ENCODE measurements around the gene SMC4. TPM values are rescaled to one million over a fixed set of nuclear protein-coding genes. Genes with fewer than 3 reads are reported as not detected.

The SMC4 gene
- total and polyA plus RNA-seq, 2 of the 13 experiments (the other 11 are each of a cell fraction or from before 2014, with no cell fraction given), result 19.2 to 74.3 TPM

- FAIRE-seq (no peak), DNase-seq (ENCODE audit: low spot score) (no peak), ATAC-seq (no peak)
- H4K20me1 ChIP-seq (ENCODE audit: insufficient read depth, low read length), result no peaks in the 10 kb centered on the region
- H3K79me2 ChIP-seq (ENCODE audit: insufficient read depth, low read length), result no peaks in the 10 kb centered on the region
- H3K27me3 ChIP-seq (ENCODE audit: control insufficient read depth in 1 of 2, insufficient read depth in 2 of 2, low read length in 2 of 2), result no peaks in the 10 kb centered on the region
- intact Hi-C loops (cut with micrococcal nuclease; ENCODE audit: unreplicated experiment) (no loop called here), in situ Hi-C loops (cut with HindIII; ENCODE audit: extremely low pct_ligation_motif_present, low pct_unique_long_range_greater_than_20kb) (no loop called here)
- no peak overlapping the region for H3K27ac ChIP-seq (ENCODE audit: extremely low read length, insufficient read depth, low read length)
- no peak overlapping the region for H2AFZ ChIP-seq (ENCODE audit: low read length)
- ChIA-PET POLR2A (no interaction called here), CTCF (ENCODE audit: low intra/inter-chr PET ratio, low total read pairs) (no interaction called here)
- no TSS peak for BruUV-seq (replicated peaks)
- 2% methylated on average over 2 of the region's 2 CpGs for WGBS (ENCODE audit: low lambda C conversion rate)
- H3K36me3 ChIP-seq (replicated peaks in 1 of 2; ENCODE audit: control insufficient read depth in 1 of 2, insufficient read depth in 2 of 2, low read length in 2 of 2), result no peaks in the 10 kb centered on the region
- no peak overlapping the region for H3K4me2 ChIP-seq (ENCODE audit: low read depth, low read length)
- TF ChIP-seq GZF1 (CRISPR knock-in tag; IDR thresholded peaks at IDR 0.05), result no peak
- no peak for TF ChIP-seq ZNF556 (CRISPR knock-in tag; IDR thresholded peaks at IDR 0.05; ENCODE audit: borderline replicate concordance)
- no peak for TF ChIP-seq NCOR1 (IDR thresholded peaks at IDR 0.05; ENCODE audit: borderline replicate concordance, low read length)
- TF ChIP-seq ZNF260 (CRISPR knock-in tag; IDR thresholded peaks at IDR 0.05; ENCODE audit: borderline replicate concordance, low read depth), result no peak
- TF ChIP-seq STAG1 (CRISPR knock-in tag; IDR thresholded peaks at IDR 0.05), result no peak
- no peak for TF ChIP-seq YEATS2 (CRISPR knock-in tag; IDR thresholded peaks at IDR 0.05; ENCODE audit: borderline replicate concordance)
- no peak for TF ChIP-seq HIC2 (CRISPR knock-in tag; IDR thresholded peaks at IDR 0.05; ENCODE audit: low read depth)
- no peak for TF ChIP-seq ZNF280D (CRISPR knock-in tag; IDR thresholded peaks at IDR 0.05)
- TF ChIP-seq ZKSCAN5 (CRISPR knock-in tag; IDR thresholded peaks at IDR 0.05), result no peak
- TF ChIP-seq HNF1A (IDR thresholded peaks at IDR 0.05; ENCODE audit: low read depth), result no peak
- no peak for TF ChIP-seq HNF1A (CRISPR knock-in tag; IDR thresholded peaks at IDR 0.05; ENCODE audit: borderline replicate concordance)
- no peak for TF ChIP-seq BCL3 (CRISPR knock-in tag; IDR thresholded peaks at IDR 0.05)
- no peak for TF ChIP-seq ZNF44 (CRISPR knock-in tag; IDR thresholded peaks at IDR 0.05)
- TF ChIP-seq ZNF446 (CRISPR knock-in tag; IDR thresholded peaks at IDR 0.05), result no peak
- TF ChIP-seq ZNF34 (CRISPR knock-in tag; IDR thresholded peaks at IDR 0.05; ENCODE audit: borderline replicate concordance), result no peak
- H3K4me3 ChIP-seq (replicated peaks in 1 of 3; ENCODE audit: insufficient read depth in 1 of 3, low read depth in 2 of 3, low read length in 3 of 3), result no peak overlapping the region
- H3K9ac ChIP-seq (ENCODE audit: insufficient read depth, low read depth, low read length), result no peak overlapping the region
- H3K9me3 ChIP-seq (ENCODE audit: low read length), result peaks cover 19% of the 10 kb centered on the region
- no peaks in the 10 kb centered on the region for H3K4me1 ChIP-seq (ENCODE audit: insufficient read depth, low read length)
These were observed 72.4 kb downstream of the SMC4 start for GRCh38 chr3:160471892-160472291.
